Activated T-helper 1 cell treated with anti-CD3 and anti-CD28 coated beads, Interleukin-12 subunit alpha, Interleukin-12 subunit beta, Interleukin-2, Interleukin-4 antibody, amounts not matched to agents 30 ng/mL and 10 ng/mL and 1 ng/mL, durations not matched to agents 14 hours and 24 hours and 36 hours (primary cell): ENCODE measurements around the gene TCP11X2. TPM values are rescaled to one million over a fixed set of nuclear protein-coding genes. Genes with fewer than 3 reads are reported as not detected.

ENCODE experiments used
- total RNA-seq: library from RNA; stranded (reverse); gene quantifications from 2 replicates; pipeline ENCODE4 v1.2.3, GENCODE V29; 2022

TCP11X2 gene
- total RNA-seq, 1 donor from 2014 or later: not detected

Other genes starting within 250 kb of the TCP11X2 start
- not detected in 2 replicates for gene NXF2, start 224.6 kb downstream of the TCP11X2 start, total RNA-seq
- not detected in 2 replicates for gene NXF2B, start 31.8 kb downstream of the TCP11X2 start, total RNA-seq
- gene TMSB15A, start 44.9 kb upstream of the TCP11X2 start, total RNA-seq: not detected in 2 replicates
- gene ARMCX5, start 127.7 kb upstream of the TCP11X2 start, total RNA-seq: 6.0 and 6.2 TPM in 2 replicates
- gene GPRASP1, start 179.7 kb upstream of the TCP11X2 start, total RNA-seq: 0.44 and 0.47 TPM in 2 replicates
- gene GPRASP2, start 240.6 kb upstream of the TCP11X2 start, total RNA-seq: 0.10 and 0.15 TPM in 2 replicates
- 0.65 and 0.88 TPM in 2 replicates for gene GPRASP3, start 248.9 kb upstream of the TCP11X2 start, total RNA-seq